GM12878 (cell line): Measurements from ENCODE around the gene WRAP73. TPM values are rescaled to one million over a fixed set of nuclear protein-coding genes. Genes with fewer than 3 reads are reported as not detected.

ENCODE experiments used
- ATAC-seq: fragments of 200-7000 bp; cut with Tn5 transposase; 3 replicates; pipeline ENCODE4 v1.9.1; 2020; ENCODE audit warnings: mild to moderate bottlenecking, moderate library complexity
- BruUV-seq: library from RNA; stranded (reverse); fragments of 400-500 nt; replicated peaks from 2 replicates; lab custom pipeline; 2021; lab: Mats Ljungman, UMichigan
- CTCF ChIA-PET: fragments of 300-600 bp; sonication (Branson Sonifier 250); formaldehyde crosslinking; extraction: SDS; loops from one replicate; lab custom pipeline; 2021; ENCODE audit warnings: inconsistent platforms; lab: Yijun Ruan, JAX
- POLR2A ChIA-PET: fragments of 350-600 bp; formaldehyde crosslinking; extraction: SDS; loops from one replicate; lab custom pipeline; 2021; ENCODE audit warnings: inconsistent platforms; lab: Charles Lee
- RAD21 ChIA-PET: fragments of 300-600 bp; sonication (Branson Sonifier 250); formaldehyde crosslinking; loops from one replicate; lab custom pipeline; 2023; ENCODE audit warnings: antibody characterized with exemption; ENCODE audit not compliant: unreplicated experiment; lab: Charles Lee
- SMC1A ChIA-PET: fragments of 300-600 bp; sonication (Branson Sonifier 250); formaldehyde crosslinking; loops from one replicate; lab custom pipeline; 2023; ENCODE audit not compliant: unreplicated experiment, uncharacterized antibody; lab: Charles Lee
- DNase-seq: peaks from one replicate; pipeline ENCODE4 v3.0.0-alpha.2; 2011; ENCODE audit warnings: low read depth, low spot score
- FAIRE-seq: peaks from 3 replicates; lab custom pipeline; 2011; peaks lifted over from hg19 to GRCh38; lab: Jason Lieb, UNC
- H2AFZ ChIP-seq: 2 replicates; pipeline ENCODE4 v1.6.0; 2011; ENCODE audit warnings: low read depth, low read length, control low read depth; ENCODE audit not compliant: control insufficient read depth
- H3K27ac ChIP-seq: 2 replicates; pipeline ENCODE4 v1.5.1; 2011; ENCODE audit warnings: control low read depth; ENCODE audit not compliant: control insufficient read depth, insufficient read depth
- H3K27me3 ChIP-seq, 2 experiments: replicated peaks in 1 of 2; 2 replicates each; pipeline versions ENCODE4 v1.6.0 to v1.6.1; 2011; ENCODE audit warnings: low read length in 1 of 2; ENCODE audit not compliant: control insufficient read depth in 2 of 2, insufficient read depth in 2 of 2
- H3K36me3 ChIP-seq, 2 experiments: 2 replicates each; pipeline ENCODE4 v1.5.1; 2011; ENCODE audit warnings: low read length in 1 of 2; ENCODE audit not compliant: control insufficient read depth in 2 of 2, insufficient read depth in 2 of 2
- H3K4me1 ChIP-seq: 2 replicates; pipeline ENCODE4 v1.6.1; 2011; ENCODE audit warnings: mild to moderate bottlenecking, low read length, moderate library complexity, mixed read lengths; ENCODE audit not compliant: control insufficient read depth, insufficient read depth
- H3K4me2 ChIP-seq: 2 replicates; pipeline ENCODE4 v1.6.0; 2011; ENCODE audit warnings: control low read depth; ENCODE audit not compliant: control insufficient read depth, insufficient read depth
- H3K4me3 ChIP-seq: fragments of 200-600 bp; sonication (generic); 2 replicates; pipeline ENCODE4 v1.5.1; 2016
- H3K79me2 ChIP-seq: 2 replicates; pipeline ENCODE4 v1.6.0; 2011; ENCODE audit warnings: low read length; ENCODE audit not compliant: control insufficient read depth, insufficient read depth
- H3K9ac ChIP-seq: 2 replicates; pipeline ENCODE4 v1.8.0; 2011; ENCODE audit warnings: low read length, control low read depth, mixed read lengths; ENCODE audit not compliant: control insufficient read depth, insufficient read depth
- H3K9me3 ChIP-seq: replicated peaks from 3 replicates; pipeline ENCODE4 v1.5.1; 2011; ENCODE audit warnings: mild to moderate bottlenecking, low read length; ENCODE audit not compliant: control insufficient read depth, insufficient read depth
- H4K20me1 ChIP-seq: 2 replicates; pipeline ENCODE4 v1.6.0; 2011; ENCODE audit not compliant: control insufficient read depth, insufficient read depth
- HDAC6 ChIP-seq: fragments of 200-600 bp; sonication (generic); IDR thresholded peaks from one replicate; pipeline ENCODE4 v1.8.0; 2017; ENCODE audit warnings: antibody characterized with exemption; ENCODE audit not compliant: unreplicated experiment
- IKZF1 ChIP-seq: fragments of 450-650 bp; conservative IDR thresholded peaks from 2 replicates; pipeline ENCODE4 v1.6.1; 2017; ENCODE audit warnings: antibody characterized with exemption, mild to moderate bottlenecking
- MEF2A ChIP-seq: IDR thresholded peaks from 2 replicates; pipeline ENCODE4 v1.6.1; 2011; ENCODE audit warnings: low read depth, mild to moderate bottlenecking, low read length, moderate library complexity; ENCODE audit not compliant: insufficient read depth
- RAD21 ChIP-seq: IDR thresholded peaks from 2 replicates; pipeline ENCODE4 v1.6.1; 2011; ENCODE audit warnings: mild to moderate bottlenecking, low read depth, low read length, moderate library complexity; ENCODE audit not compliant: insufficient read depth
- SMC3 ChIP-seq: IDR thresholded peaks from 2 replicates; pipeline ENCODE4 v1.6.1; 2011; ENCODE audit warnings: low read length, improper control_type of control experiment, borderline replicate concordance
- TAF1 ChIP-seq: IDR thresholded peaks from 2 replicates; pipeline ENCODE4 v1.6.1; 2011; ENCODE audit warnings: mild to moderate bottlenecking, low read depth, low read length, borderline replicate concordance
- TCF3 ChIP-seq: IDR thresholded peaks from 2 replicates; pipeline ENCODE4 v1.6.1; 2012; ENCODE audit warnings: low read depth, mild to moderate bottlenecking, low read length, borderline replicate concordance; ENCODE audit not compliant: insufficient read depth
- YBX1 ChIP-seq: fragments of 450-650 bp; IDR thresholded peaks from 2 replicates; pipeline ENCODE4 v1.6.1; 2016; ENCODE audit warnings: antibody characterized with exemption
- ZNF622 ChIP-seq: fragments of 450-650 bp; IDR thresholded peaks from 2 replicates; pipeline ENCODE4 v1.6.1; 2017; ENCODE audit warnings: mild to moderate bottlenecking, inconsistent platforms
- WGBS: methylation state at CpG from one replicate; pipeline ENCODE4 v1.1.6; 2016; ENCODE audit warnings: low lambda C conversion rate; ENCODE audit not compliant: insufficient replicate concordance, insufficient coverage; ENCODE audit errors: missing lambda C conversion rate; 5-methylcytosine and 5-hydroxymethylcytosine counted together
- in situ Hi-C: fragments of 300-500 bp; cut with MboI; formaldehyde crosslinking; loops from 9 replicates; pipeline ENCODE4 v1.14.3; 2018; ENCODE audit warnings: mixed read lengths
- intact Hi-C: fragments of 100-400 bp; cut with micrococcal nuclease; formaldehyde crosslinking; loops from one replicate; pipeline ENCODE4 v1.14.2; 2022; ENCODE audit not compliant: unreplicated experiment
- polyA plus RNA-seq, 11 experiments: library from polyadenylated mRNA; depleted of rRNA in 4 of 11; unstranded in 6 of 11; stranded (reverse) in 5 of 11; fragments of >200 nt; fragmentation: Nextera tagmentation in 4 of 11; fragmentation: Illumina TruSeq in 1 of 11; extraction: Ambion mirVana in 4 of 11; extraction: Trizol in 1 of 11; gene quantifications; 1 replicate in 1 of 11; 2 replicates in 10 of 11; pipeline versions ENCODE4 v1.2.1 to v1.2.3, GENCODE V29; 2011 to 2016; ENCODE audit warnings: inconsistent platforms in 2 of 11, missing spikeins in 2 of 11, low read depth in 1 of 11
- total RNA-seq, 4 experiments: library from RNA; depleted of rRNA in 3 of 4; stranded (reverse); fragments of >200 nt in 3 of 4; fragmentation: Illumina TruSeq in 1 of 4; extraction: Trizol in 1 of 4; gene quantifications; 2 replicates each; pipeline versions ENCODE4 v1.2.1 to v1.2.3, GENCODE V29; 2013 to 2021
- TF ChIP-seq, protein P1 (sequence below), 3 experiments: IDR thresholded peaks in 2 of 3; conservative IDR thresholded peaks in 1 of 3; 2 replicates each; pipeline ENCODE4 v1.5.1; 2011; ENCODE audit warnings: low read depth in 3 of 3, low read length in 3 of 3, mild to moderate bottlenecking in 3 of 3, control low read depth in 2 of 3, moderate library complexity in 2 of 3, inconsistent platforms in 1 of 3, mixed read lengths in 1 of 3; ENCODE audit not compliant: control insufficient read depth in 2 of 3, insufficient read depth in 1 of 3; ENCODE audit errors: extremely low read depth in 1 of 3

The WRAP73 gene
- total and polyA plus RNA-seq, 10 of the 15 experiments (the other 5 are each of a cell fraction or from before 2014, with no cell fraction given) = 3.2 to 65.8 (median 48.0) TPM

DNA sequence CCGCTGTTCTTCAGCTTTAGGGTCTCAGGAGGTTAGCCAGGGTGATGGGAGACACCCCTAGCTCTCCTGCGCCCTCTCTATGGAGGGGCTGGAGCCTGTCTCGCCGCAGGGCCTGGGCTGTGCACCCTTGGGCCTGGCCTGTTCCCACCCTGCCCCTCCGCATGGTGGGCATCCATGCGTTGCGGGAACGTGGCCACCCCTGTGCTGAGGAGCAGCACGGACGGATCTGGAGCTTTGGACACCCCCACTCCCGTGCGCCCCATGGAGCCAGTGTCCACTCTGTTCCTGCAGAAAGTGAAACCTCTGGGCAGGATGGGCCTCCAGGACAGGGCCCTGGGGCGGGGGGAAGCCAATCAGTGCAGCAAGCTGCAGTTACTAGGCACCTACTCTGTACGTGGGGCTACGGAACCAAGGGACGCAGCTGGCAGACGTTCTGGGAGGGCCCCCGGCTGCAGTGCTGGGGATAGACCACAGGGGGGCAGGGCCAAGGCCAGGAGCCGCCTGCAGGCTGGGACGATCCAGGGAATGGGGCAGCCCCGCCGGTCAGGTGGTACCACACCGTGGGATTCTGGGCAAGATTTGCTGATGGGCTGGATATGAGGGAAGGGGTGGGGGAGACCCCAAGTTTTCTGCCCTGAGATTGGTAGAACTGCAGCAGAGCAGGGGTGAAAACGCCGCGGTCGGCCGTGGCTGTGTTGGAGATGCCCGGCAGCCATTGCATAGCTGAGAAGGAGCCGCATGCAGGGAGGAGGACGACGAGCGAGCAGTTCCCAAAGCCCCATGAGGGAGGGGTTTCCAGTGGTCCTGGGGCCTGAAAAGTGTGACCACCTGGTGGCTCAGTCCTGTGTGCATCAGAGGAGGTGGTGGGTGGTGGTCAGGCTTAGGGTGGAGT lies 45.7 kb upstream of the WRAP73 start:
- Histone ChIP-seq H2AFZ (no peak overlapping the region), H3K9me3 (no peaks in the 10 kb centered on the region), H3K4me2 (no peak overlapping the region), H3K9ac (no peak overlapping the region), H3K27me3 (no peaks in the 10 kb centered on the region), H3K27ac (no peak overlapping the region), H3K4me1 (no peaks in the 10 kb centered on the region), H3K36me3 (peaks cover 0 to 13% of the 10 kb centered on the region in 2 experiments; a peak in 3 of 4 replicates), H3K79me2 (no peaks in the 10 kb centered on the region), H4K20me1 (no peaks in the 10 kb centered on the region), H3K4me3 (no peak overlapping the region)
- FAIRE-seq (no peak), DNase-seq (no peak), ATAC-seq (peak; percentile 93)
- POLR2A ChIA-PET = interaction anchor here (0.8 kb wide), 1 partner anchor 22 kb away, joined by 3 read pairs; no protein-coding TSS in a partner anchor
- 55% methylated on average over 33 of the region's 33 CpGs for WGBS
- RAD21 ChIA-PET = no interaction called here
- no peak for TF ChIP-seq ZNF622
- 0 out of 2 replicates have a peak, but pooled peaks have one; percentile 29 for TF ChIP-seq TCF3
- no peak for TF ChIP-seq MEF2A
- TF ChIP-seq, protein P1, sequence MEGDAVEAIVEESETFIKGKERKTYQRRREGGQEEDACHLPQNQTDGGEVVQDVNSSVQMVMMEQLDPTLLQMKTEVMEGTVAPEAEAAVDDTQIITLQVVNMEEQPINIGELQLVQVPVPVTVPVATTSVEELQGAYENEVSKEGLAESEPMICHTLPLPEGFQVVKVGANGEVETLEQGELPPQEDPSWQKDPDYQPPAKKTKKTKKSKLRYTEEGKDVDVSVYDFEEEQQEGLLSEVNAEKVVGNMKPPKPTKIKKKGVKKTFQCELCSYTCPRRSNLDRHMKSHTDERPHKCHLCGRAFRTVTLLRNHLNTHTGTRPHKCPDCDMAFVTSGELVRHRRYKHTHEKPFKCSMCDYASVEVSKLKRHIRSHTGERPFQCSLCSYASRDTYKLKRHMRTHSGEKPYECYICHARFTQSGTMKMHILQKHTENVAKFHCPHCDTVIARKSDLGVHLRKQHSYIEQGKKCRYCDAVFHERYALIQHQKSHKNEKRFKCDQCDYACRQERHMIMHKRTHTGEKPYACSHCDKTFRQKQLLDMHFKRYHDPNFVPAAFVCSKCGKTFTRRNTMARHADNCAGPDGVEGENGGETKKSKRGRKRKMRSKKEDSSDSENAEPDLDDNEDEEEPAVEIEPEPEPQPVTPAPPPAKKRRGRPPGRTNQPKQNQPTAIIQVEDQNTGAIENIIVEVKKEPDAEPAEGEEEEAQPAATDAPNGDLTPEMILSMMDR (IDR thresholded peaks at IDR 0.05 in 2 of 3, conservative IDR thresholded peaks at IDR 0.05 in 1 of 3; ENCODE audit: control insufficient read depth in 2 of 3, extremely low read depth in 1 of 3, insufficient read depth in 1 of 3, low read depth in 3 of 3, low read length in 3 of 3) = peak; percentile 54 to 79 (median 73)
- TF ChIP-seq SMC3 = peak; percentile 44; the same call in 1 of the 2 replicates
- no peak for TF ChIP-seq YBX1
- TF ChIP-seq RAD21 = peak; percentile 33; the same call in 1 of the 2 replicates
- TF ChIP-seq HDAC6 = no peak
- peak; percentile 29; the same call in 1 of the 2 replicates for TF ChIP-seq IKZF1
- TF ChIP-seq TAF1 = no peak
- CTCF ChIA-PET = interaction anchor here (0.8 to 1.1 kb wide), 2 partner anchors 18 to 29 kb away, joined by 3 read pairs; no protein-coding TSS in a partner anchor
- SMC1A ChIA-PET = no interaction called here
- no TSS peak for BruUV-seq
- in situ Hi-C loops = no loop called here
- intact Hi-C loops = no loop called here
